Fibroblast of skin of right biceps (primary cell): Measurements from ENCODE around the gene WSCD2.

Source experiments
- DNase-seq: peaks from one replicate; pipeline ENCODE4 v3.0.0-alpha.2; 2013

The WSCD2 gene

DNA sequence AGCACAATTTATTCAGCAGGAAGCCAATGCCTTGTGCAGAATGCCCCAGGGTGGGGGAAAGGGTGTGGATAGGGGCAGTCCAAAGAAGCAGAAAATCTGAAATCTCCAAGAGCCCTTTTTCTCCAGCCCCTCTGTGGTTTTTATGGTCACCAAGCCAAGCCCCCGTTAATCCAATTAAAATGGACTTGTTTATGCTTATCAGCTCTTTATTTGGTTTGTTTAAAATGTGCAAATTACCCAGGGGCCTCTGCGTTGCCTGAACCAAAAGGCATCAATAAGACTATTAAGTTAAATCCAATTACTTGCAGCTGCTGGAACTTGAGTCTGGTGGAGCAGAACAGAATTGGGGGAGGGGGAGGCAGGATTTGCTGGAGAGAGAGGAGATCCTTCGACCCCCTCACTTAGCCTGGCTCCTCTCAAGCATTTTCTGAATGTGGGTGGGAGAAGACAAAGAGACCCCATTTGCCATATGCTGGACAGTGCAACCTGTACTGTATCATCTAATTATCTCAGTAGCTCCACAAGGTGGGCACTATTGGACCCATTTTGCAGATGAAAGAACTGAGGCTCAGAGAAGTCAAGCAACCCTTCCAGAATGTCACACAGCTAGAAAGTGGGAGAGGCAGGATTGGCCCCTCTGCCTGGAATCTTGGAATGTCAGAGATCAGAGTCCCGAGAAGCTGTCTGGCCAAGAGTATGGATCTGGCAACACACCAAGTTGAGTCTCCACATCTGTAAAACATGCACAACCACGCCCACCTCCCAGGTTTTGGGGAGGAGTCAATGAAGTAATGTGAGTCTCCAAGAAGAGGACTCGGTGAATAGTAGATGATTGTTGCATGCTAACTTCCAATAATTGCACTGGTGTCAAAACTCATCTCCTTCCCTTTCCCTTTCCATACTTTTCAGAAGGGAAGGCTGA, 143.1 kb downstream of the WSCD2 start:
- DNase-seq, result no peak

DNA sequence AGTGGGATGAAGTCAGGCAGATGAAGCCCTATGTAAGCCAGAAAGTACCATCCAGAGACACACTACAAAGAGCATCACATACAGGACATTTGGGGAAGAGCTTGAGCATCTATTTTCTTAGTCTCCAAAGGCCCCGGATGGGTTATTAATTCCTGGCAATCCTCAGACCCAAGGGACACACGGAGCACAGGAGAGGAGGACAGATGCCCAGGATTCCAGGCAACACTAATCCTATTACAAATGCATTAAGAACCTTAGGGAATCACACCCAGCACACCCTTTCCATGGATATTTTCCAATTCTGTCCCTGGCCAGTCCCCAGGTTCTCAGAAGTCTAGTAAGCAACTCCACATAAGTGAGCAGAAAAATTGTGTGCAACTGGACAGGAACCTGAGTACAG, 144.1 kb downstream of the WSCD2 start:
- no peak for DNase-seq

DNA sequence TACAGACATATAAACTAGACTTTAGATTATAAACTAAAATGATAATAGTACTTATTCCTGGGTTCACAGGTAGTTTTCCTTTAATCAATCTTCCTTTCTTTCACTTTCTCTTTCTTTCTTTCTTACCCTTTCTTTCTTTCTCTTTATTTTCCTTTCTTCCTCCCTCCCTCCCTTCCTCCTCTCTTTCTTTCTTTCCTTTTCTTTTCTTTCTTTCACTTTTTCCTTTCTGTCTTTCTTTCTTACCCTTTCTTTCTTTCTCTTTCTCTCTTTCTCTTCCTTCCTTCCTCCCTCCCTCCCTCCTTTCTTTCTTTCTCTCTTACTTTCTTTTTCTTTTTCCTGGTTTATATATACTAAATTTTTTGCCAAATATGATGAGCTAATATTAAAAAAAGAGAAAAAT, 148.5 kb downstream of the WSCD2 start:
- DNase-seq, result no peak

DNA sequence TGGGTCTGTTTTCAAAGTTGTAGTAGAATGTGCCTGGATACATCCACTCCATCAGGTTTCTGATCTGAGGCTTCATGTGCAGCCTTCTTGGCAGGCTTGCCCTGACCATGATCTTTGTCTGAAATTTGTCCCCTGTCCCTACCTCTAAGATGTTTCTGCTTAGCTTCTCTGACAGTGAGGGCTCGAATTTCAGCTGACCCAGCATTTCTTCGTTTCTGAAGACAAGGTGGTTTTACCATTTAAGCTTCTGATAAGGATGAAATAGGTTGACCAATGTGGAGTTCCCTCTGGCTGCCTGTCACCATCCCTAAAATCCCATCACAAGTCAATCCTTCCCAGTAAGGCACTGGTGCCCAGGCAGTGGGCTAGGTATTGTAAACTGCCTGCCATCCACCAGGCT, 153.1 kb downstream of the WSCD2 start:
- DNase-seq, result no peak

DNA sequence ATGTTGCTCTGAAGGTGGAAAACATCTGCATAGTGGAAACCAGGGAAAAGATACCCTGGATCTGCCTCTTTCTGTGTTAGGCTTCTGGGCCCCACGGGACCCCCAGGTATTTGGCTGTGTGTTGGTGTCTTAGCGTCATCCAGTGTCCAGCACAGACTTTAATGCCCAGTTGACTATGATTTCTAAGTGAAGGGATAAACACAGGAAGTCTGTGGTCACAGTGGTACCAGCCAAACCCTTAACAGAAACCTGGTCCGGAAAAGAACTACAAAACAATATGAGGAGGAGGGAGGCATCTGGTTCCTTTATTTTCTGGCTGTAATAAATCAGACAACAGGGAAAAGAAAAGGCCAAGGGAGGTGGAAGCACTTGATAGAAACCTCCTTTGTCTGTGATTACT, 153.6 kb downstream of the WSCD2 start:
- DNase-seq, result no peak

DNA sequence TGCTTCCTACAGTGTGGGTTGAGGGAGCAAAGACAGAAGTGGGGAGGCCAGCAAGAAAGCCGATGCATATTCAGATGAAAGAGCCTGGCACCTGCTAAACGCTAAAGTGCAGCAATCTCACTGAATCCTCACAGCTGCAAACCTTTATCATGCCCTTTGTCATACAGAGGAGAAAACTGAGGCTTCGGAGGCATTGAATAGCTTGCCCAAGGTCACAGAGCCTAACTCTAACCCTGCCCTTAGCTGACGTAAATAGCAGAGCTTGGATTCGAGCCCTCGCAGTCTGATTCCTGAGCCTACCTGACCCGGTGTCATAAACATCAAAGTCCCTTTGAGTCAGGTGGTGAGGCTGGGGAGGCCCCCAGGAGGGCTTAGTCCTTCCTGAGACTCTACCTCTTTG, 155.1 kb downstream of the WSCD2 start:
- no peak for DNase-seq

DNA sequence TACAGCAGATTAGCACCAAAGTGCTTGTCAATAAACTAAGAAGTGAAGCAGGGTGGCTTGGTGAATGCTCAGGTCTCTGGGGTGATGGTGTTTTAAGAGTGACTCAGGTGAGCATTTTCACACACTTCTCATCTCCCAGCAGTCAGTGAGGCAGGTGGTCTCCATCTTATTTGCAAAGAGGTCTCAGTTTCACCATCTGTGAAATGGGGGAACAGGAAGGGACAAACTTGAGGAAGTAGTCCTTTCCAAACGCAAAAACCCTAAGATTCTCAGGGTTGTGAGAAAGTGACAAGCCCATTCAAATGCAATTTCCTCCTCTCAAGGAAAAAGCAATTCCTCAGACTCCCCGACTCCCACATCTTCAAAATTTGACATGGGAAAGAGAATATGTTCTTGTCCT, 155.9 kb downstream of the WSCD2 start:
- no peak for DNase-seq

DNA sequence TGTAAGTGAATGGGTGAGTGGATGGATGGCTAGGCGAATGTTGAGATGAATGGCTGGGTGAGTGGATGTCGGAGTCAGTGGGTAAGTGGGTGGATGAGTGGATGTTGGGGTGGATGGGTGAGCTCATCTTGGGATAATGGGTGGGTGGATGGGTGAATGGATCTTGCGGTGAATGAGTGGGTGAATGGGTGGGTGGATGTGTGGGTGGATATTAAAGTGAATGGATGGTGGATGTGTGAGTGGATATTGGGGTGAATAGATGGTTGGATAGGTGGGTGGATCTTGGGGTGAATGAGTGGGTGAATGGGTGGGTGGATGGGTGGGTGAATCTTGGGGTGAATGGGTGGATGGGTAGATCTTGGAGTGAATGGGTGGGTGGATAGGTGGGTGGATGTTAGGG, 158.1 kb downstream of the WSCD2 start:
- DNase-seq, result no peak

DNA sequence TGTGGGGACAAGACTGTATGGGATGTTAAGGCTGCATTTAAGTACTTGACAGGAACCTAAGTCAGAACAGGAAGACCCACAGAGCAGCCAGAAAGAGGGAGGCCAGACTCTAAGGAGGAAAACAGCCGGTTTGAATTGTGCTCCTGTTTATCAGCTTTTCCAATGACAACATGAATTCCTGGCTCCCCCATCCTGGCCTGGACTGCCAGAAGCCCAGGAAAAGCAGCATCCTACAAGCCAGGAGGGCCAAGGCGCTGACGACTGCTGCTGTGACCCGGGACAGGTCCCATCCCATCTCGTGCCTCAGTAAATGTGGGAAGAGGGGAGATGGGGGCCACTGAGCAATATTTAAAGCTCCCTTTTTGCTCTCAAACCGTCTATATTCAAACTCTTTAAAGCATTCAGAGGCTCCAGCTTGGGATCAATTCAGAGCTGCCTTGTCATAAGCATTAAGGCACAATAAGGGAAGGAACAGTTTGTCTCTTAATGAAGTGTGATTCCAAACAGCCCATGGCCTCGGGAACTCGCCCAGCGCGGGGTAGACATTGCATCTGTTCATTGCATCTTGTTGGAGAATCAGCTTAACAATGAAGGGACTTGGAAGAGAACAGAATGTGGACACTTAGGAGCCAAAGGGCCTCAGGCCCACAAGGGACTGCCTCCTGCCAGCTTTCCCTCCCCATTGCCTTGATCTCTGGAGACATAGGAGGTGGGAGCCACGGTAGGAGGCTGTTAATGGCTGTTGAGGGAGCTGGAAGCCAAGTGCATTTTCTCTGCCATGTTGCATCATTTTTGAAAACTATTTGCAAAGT, 160.5 kb downstream of the WSCD2 start:
- DNase-seq, result no peak

DNA sequence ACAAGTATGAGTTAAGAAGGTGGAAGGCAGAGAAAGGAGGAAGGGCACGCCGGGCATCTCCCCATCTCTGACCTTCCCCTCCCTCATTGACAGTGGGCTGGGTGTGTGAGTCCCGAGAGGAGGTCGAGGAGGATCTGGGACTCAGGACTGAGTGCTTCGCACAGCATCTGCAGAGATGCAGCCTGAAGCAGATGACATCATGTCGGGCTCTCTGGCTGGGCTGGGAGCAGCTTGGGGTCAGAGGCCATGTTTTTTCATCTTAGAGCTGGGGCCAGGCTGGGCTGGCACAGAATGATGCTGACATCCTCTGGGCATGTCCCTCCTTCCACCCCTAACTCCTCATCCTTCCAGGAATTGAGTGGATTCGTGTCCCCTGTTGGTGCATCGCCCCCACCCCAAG, 166.6 kb downstream of the WSCD2 start:
- DNase-seq, result no peak

DNA sequence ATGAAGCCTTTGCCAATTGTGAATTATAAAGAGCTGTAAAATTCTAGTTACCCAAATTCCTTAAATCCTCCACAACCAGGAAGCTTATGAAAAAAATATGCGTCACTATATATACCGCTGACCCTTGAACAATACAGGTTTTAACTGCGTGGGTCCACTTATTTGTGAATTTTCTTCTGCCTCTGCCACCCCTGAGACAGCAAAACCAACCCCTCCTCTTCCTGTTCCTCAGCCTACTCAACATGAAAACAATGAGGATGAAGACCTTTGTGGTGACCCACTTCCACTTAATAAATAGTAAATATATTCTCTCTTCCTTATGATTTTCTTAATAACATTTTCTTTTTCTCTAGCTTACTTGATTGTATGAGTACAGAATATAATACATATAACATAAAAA, 167.9 kb downstream of the WSCD2 start:
- no peak for DNase-seq

DNA sequence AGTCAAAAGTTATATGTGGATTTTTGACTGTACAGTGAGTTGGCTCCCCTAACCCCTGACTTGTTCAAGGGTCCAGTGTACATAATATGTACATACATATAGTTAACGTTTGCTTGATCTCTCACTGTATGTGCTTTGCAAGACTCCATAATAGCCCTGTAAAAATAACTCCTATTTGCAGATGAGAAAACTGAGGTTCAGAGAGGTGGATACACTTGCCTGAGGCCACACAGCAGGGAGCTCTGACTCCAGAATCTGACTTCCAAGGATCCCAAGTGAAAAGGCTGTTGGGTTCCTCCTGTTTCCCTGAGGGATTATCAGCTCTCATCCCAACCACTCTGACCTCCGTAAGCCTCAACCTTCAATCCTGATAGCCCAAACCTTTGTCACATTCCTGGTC, 168.3 kb downstream of the WSCD2 start:
- no peak for DNase-seq

DNA sequence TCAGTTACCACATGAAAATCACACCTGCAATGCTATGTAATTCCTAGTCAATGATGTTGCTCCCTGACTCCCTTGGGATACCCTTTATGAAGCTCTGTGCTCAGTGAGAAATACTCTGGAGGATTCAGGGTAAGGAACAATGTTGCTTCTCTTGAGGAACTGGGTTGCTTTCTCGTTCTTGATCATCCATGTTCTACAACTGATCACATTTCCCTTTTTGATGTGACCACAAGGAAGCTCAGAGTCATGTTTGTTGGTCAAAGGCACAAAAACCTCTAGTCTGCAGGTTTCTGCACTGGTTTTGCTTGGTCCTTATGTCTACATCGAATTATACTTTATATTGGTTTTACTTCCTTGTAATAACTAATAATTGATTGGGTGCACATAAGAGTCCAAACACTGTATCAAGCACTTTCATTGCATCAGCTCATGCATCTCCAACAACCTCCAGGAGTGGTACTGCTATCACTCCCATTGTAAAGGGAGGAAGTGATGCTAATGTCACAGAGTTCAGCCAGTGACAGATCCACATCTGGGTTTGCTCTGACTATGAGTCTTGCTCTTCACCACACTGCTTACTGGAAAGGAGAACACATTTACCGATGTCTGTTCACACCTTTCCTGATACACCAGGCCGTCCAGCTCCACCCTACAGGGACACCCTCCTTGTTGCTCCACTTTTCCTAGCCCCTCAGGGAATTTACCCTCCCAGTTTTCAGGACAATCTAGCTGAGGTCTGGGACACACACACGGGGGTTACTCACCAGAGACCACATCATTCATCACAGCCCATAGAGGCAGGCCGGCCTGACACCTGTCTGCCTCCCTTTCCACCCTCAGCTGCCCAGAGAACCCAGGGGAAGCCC, 169.0 kb downstream of the WSCD2 start:
- no peak for DNase-seq

DNA sequence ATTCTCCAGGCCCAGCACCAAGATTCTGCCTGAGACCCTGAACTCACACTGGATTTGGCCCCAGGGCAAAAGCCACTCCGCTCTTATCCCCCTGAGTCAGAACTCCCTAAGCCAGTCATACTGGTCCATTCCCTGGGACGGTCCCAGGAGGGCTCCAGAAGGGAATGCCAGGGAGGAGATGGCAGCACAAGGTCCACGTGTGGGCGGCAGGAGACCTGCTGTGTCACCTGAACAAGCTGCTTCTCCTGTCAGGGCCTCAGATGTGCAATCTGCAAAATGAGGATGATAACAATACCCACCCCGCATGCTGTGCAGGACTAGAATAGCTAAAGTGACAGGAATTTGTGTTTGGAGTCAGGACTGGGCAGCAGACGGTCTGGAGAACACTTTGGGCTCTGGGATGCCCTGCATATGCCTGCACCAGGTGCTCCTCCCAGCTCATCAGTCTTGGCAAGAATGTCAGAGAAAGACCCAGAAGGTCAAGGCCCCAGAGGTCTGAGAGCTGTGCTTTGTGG, 169.7 kb downstream of the WSCD2 start:
- no peak for DNase-seq

DNA sequence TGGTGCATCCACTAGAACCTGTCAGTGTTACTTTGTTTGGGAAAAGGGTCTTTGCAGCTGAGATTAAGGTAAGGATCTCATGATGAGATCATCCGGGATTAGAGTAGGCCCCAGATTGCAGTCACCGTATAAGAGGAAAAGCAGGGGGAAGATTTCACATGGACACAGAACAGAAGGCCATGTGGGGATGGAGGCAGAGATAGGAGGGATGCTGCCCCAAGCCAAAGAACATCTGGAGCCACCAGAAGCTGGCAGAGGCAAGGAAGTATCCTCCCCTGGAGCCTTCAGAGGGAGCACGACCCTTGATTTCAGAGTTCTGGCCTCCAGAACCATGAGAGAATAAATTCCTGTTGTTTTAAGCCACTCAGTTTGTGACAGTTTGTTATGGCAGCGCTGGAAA, 170.4 kb downstream of the WSCD2 start:
- no peak for DNase-seq
